Thyroid gland (tissue), 4 donors: ENCODE results near the gene CCDC82. TPM values are rescaled to one million over a fixed set of nuclear protein-coding genes. Genes with fewer than 3 reads are reported as not detected.
A peak's percentile ranks its signal among the peaks of the same experiment; 100 is the strongest.

Experiments
- DNase-seq, 2 donors: peaks; one replicate each; pipeline ENCODE4 v3.0.0-alpha.2; 2019
- H3K27ac ChIP-seq, 3 donors: fragments of 200-600 bp; sonication (generic); 1 replicate in 2 of 3; 2 replicates in 1 of 3; pipeline ENCODE4 v1.5.1; 2016 to 2019; ENCODE audit warnings: mild to moderate bottlenecking in 1 of 3, moderate library complexity in 1 of 3
- H3K27me3 ChIP-seq: fragments of 200-600 bp; sonication (generic); one replicate; pipeline ENCODE4 v1.5.1; 2019
- H3K36me3 ChIP-seq, 2 donors: fragments of 200-600 bp; sonication (generic); one replicate each; pipeline ENCODE4 v1.5.1; 2016 to 2019
- H3K4me1 ChIP-seq, 2 donors: fragments of 200-600 bp; sonication (generic); one replicate each; pipeline ENCODE4 v1.5.1; 2017 to 2019
- H3K4me3 ChIP-seq, 3 donors: fragments of 200-600 bp; sonication (generic); replicated peaks in 1 of 3; 1 replicate in 2 of 3; 2 replicates in 1 of 3; pipeline ENCODE4 v1.5.1; 2016; ENCODE audit warnings: mild to moderate bottlenecking in 1 of 3
- H3K9me3 ChIP-seq: fragments of 200-600 bp; sonication (generic); one replicate; pipeline ENCODE4 v1.5.1; 2017
- POLR2A ChIP-seq, 2 donors: fragments of 450-650 bp; IDR thresholded peaks; one replicate each; pipeline ENCODE4 v1.6.1; 2017; ENCODE audit warnings: antibody characterized with exemption in 2 of 2, mild to moderate bottlenecking in 2 of 2, moderate library complexity in 1 of 2
- WGBS, 2 donors: methylation state at CpG; one replicate each; pipeline ENCODE4 v1.1.5; 2017; 5-methylcytosine and 5-hydroxymethylcytosine counted together
- intact Hi-C: fragments of 100-400 bp; cut with DNase I; formaldehyde crosslinking; loops from one replicate; pipeline ENCODE4 v1.15.1; 2023
- total RNA-seq, 4 donors: library from RNA; depleted of rRNA; stranded (reverse); fragments of >200 nt; gene quantifications; one replicate each; pipeline ENCODE4 v1.2.3, GENCODE V29; 2016
- TF ChIP-seq, protein P1 (sequence below), 6 experiments: fragments of 200-600 bp in 3 of 6; fragments of 450-650 bp in 3 of 6; sonication (generic) in 3 of 6; IDR thresholded peaks; one replicate each; pipeline ENCODE4 v1.5.1; 2016 to 2019; ENCODE audit warnings: antibody characterized with exemption in 6 of 6, mild to moderate bottlenecking in 2 of 6, inconsistent platforms in 1 of 6, moderate library complexity in 1 of 6

CCDC82 gene
- total RNA-seq, 4 donors from 2014 or later, result 24.8 to 44.9 (median 28.8) TPM

- no peak for DNase-seq
- H3K27ac ChIP-seq, result no peak overlapping the region
- H3K4me3 ChIP-seq, result no peak overlapping the region
- no peaks in the 10 kb centered on the region for H3K9me3 ChIP-seq
- H3K27me3 ChIP-seq, result no peaks in the 10 kb centered on the region
- no peaks in the 10 kb centered on the region for H3K36me3 ChIP-seq
- WGBS, 2 donors, result 87 to 92% methylated on average over 6 of the region's 6 CpGs
- H3K4me1 ChIP-seq, result peaks cover 28 to 37% of the 10 kb centered on the region in 2 donors
- intact Hi-C loops, result no loop called here
- TF ChIP-seq, protein P1, sequence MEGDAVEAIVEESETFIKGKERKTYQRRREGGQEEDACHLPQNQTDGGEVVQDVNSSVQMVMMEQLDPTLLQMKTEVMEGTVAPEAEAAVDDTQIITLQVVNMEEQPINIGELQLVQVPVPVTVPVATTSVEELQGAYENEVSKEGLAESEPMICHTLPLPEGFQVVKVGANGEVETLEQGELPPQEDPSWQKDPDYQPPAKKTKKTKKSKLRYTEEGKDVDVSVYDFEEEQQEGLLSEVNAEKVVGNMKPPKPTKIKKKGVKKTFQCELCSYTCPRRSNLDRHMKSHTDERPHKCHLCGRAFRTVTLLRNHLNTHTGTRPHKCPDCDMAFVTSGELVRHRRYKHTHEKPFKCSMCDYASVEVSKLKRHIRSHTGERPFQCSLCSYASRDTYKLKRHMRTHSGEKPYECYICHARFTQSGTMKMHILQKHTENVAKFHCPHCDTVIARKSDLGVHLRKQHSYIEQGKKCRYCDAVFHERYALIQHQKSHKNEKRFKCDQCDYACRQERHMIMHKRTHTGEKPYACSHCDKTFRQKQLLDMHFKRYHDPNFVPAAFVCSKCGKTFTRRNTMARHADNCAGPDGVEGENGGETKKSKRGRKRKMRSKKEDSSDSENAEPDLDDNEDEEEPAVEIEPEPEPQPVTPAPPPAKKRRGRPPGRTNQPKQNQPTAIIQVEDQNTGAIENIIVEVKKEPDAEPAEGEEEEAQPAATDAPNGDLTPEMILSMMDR (IDR thresholded peaks at IDR 0.05), result no peak
- TF ChIP-seq POLR2A (IDR thresholded peaks at IDR 0.05), result no peak
Measured at GRCh38 chr11:96323642-96323985, 66.1 kb downstream of the CCDC82 start.

DNA sequence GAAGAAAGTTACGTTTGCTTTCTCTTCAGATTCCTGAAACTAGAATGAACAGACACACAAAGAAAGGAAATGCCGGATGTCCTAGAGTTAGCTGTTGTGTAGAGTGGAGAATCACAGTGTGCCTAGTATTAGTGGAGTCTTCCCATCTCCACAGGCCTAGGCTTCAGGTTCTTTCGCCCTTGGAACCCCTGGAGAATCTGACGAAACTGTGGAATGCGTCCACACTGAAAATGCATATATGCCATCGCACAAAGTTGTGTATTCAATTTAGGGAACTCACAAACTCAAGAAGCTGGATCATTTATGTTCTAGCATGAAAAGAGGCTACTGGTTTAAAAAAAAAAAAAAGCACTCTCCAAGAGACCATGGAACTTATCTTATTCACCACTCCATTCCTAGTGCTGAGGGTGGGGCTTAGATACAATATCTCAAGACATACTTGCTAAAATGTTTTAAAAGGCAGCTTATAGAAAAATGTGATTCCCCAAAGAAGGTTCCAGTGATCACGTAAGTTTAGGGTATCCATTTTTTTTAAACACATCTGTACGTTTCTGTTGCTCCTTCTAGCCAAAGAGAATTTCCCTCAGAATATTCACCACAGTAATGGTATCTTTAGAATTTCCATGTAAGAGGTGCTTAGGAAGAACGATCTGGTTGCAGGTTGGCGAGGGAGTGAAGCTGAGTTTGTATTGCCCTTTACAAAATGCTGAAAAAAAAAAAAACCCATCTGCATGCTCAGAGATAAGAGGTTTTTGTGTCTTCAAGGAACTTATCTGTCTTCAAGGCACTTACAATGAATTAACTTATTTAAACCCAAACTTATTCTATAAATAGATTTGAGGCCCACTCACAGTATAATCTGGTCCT lies 66.7 kb downstream of the CCDC82 start:
- no peaks in the 10 kb centered on the region for H3K36me3 ChIP-seq
- intact Hi-C loops, result no loop called here
- H3K27ac ChIP-seq, result no peak overlapping the region
- no peaks in the 10 kb centered on the region for H3K9me3 ChIP-seq
- H3K4me3 ChIP-seq, result no peak overlapping the region
- H3K27me3 ChIP-seq, result no peaks in the 10 kb centered on the region
- WGBS, 2 donors, result 88 to 91% methylated on average over 10 of the region's 10 CpGs
- DNase-seq, result no peak
- TF ChIP-seq POLR2A (IDR thresholded peaks at IDR 0.05), result no peak
- TF ChIP-seq, protein P1 (IDR thresholded peaks at IDR 0.05), result no peak
- peaks cover 34 to 43% of the 10 kb centered on the region in 2 donors for H3K4me1 ChIP-seq

DNA sequence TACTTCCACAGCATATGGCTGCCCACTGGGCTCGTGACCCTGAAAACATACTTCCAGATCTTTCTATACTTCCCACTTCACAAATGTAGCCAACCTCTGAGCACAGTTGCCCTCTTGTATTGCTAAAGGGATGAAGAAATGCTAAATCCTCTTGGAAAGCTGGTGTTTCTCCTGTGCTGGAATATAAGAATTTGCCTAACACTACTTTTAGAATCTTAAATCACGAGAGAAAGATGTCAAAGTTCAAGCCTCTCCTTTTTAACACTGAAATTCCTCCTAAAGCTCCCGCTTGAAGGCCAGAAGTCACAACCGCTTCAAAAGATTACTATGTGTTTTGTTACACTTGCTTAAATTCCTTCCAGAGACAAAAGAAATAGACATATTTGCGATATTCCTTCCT lies 68.6 kb downstream of the CCDC82 start:
- Histone ChIP-seq H3K36me3 (no peaks in the 10 kb centered on the region), H3K4me1 (peaks cover 39 to 55% of the 10 kb centered on the region in 2 donors), H3K27ac (peak overlapping the region in 1 of 3 donors; percentile 17), H3K4me3 (no peak overlapping the region), H3K27me3 (no peaks in the 10 kb centered on the region), H3K9me3 (no peaks in the 10 kb centered on the region)
- DNase-seq, result no peak
- WGBS, 2 donors, result 91 to 95% methylated on average over 5 of the region's 5 CpGs
- intact Hi-C loops, result no loop called here
- TF ChIP-seq, protein P1 (IDR thresholded peaks at IDR 0.05), result no peak

GRCh38 chr11:96319898-96320656 lies 69.6 kb downstream of the CCDC82 start:
- no peak for DNase-seq
- WGBS, 2 donors, result 91 to 96% methylated on average over 2 of the region's 2 CpGs
- H3K27me3 ChIP-seq, result no peaks in the 10 kb centered on the region
- H3K9me3 ChIP-seq, result no peaks in the 10 kb centered on the region
- no peaks in the 10 kb centered on the region for H3K36me3 ChIP-seq
- no peak overlapping the region for H3K4me3 ChIP-seq
- H3K4me1 ChIP-seq, result peaks cover 36 to 53% of the 10 kb centered on the region in 2 donors
- H3K27ac ChIP-seq, result peak overlapping the region in 1 of 3 donors; percentile 17
- intact Hi-C loops, result no loop called here
- TF ChIP-seq POLR2A (IDR thresholded peaks at IDR 0.05), result no peak
- TF ChIP-seq, protein P1 (IDR thresholded peaks at IDR 0.05), result no peak

DNA sequence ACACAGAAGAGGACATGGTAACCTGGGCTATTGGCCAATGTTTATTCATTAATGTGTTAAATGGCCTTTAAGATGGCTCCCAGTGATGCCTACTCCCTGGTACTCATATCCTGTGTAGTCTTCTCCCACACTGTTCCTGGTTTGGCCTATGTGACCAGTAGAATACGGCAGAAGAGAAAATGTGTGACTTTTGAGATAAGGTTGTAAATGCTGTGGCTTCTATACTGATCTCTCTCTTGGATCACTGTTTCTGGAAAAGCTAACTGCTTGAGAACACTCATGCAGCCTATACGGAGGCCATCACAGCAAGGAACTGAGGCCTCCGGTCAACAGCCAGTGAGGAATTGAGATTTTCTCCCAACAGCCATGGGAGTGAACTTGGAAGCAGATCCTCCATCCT lies 70.9 kb downstream of the CCDC82 start:
- no peaks in the 10 kb centered on the region for H3K36me3 ChIP-seq
- no peak overlapping the region for H3K4me3 ChIP-seq
- no peaks in the 10 kb centered on the region for H3K27me3 ChIP-seq
- no peaks in the 10 kb centered on the region for H3K9me3 ChIP-seq
- 88 to 95% methylated on average over 3 of the region's 3 CpGs for WGBS, 2 donors
- intact Hi-C loops, result no loop called here
- DNase-seq, result no peak
- peak overlapping the region in 1 of 3 donors; percentile 34 for H3K27ac ChIP-seq
- TF ChIP-seq, protein P1 (IDR thresholded peaks at IDR 0.05), result no peak
- no peak for TF ChIP-seq POLR2A (IDR thresholded peaks at IDR 0.05)
- H3K4me1 ChIP-seq, result peaks cover 48 to 60% of the 10 kb centered on the region in 2 donors
